ENCODE measurements around the gene OR3A2.
"Not testable (repeated sequence)": the region's sequence is repeated elsewhere in the genome, so short reads cannot be mapped to it uniquely, and the experiment has no call there.

The OR3A2 gene

GRCh38 chr17:3335876-3336275 lies 50.2 kb downstream of the OR3A2 start:
- no peak for DNase-seq (ENCODE audit: low read depth)
- H3K4me3 ChIP-seq (ENCODE audit: low read length) = no peak overlapping the region
- TF ChIP-seq CTCF (conservative IDR thresholded peaks at IDR 0.05; ENCODE audit: low read depth, low read length) = no peak

DNA sequence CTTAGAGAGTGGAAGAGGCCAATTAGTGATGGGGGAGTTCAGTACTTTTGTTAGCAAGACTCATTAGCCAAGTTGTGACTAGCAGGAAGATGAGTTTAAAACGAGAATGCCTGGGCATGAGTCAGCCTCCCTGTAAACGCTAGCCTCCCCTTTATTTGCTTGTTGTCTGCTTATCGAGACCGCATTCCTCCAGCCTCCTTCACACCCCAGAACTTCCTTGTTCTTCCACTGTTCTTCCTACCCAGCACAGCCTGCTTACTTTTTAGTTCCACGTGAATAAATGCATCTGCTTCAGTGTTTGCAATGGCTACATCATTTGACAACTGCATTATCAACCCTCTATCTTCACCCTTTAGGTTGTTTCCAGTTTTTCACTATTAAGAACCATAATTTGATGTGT lies 67.8 kb downstream of the OR3A2 start:
- H3K4me3 ChIP-seq (ENCODE audit: low read length) = no peak overlapping the region
- no peak for DNase-seq (ENCODE audit: low read depth)
- no peak for TF ChIP-seq CTCF (conservative IDR thresholded peaks at IDR 0.05; ENCODE audit: low read depth, low read length)

DNA sequence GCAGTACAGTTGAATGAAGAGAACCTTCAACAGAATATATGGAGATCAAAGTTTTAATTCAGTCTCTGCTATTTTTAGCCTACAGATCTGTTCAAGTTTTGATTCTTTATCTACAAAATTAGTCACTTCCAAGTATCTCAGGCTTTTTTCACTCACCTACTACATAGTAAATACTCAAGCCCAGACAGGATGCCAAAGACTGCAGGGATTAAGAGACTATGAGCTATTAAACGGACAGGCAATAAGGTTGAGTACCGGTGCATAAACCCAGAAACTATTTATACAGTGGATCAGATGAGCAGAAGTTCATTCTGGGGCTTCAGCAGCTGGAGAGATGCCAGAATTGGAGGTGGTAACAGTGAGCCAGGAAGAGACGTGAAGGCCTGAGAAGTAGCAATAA lies 69.3 kb downstream of the OR3A2 start:
- H3K4me3 ChIP-seq (ENCODE audit: low read length) = no peak overlapping the region
- DNase-seq (ENCODE audit: low read depth) = no peak
- no peak for TF ChIP-seq CTCF (conservative IDR thresholded peaks at IDR 0.05; ENCODE audit: low read depth, low read length)

DNA sequence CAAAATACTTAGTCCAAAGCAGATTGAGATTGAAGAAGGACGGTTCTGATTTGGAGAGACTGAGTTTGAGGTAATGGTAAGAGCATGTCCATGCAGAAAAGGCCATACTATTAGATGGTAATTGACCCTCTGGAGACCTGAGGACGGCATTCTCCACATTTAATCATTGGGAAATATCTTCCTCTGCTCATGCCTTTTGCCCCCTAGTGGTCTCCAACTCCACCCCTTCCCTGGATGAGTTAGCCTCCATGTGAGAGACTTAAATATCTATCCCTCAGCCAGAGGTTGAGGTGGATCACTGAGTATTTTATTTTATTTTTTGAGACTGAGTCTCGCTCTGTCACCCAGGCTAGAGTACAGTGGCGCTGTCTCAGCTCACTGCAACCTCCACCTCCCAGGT lies 77.5 kb downstream of the OR3A2 start:
- no peak overlapping the region for H3K4me3 ChIP-seq (ENCODE audit: low read length)
- no peak for DNase-seq (ENCODE audit: low read depth)
- TF ChIP-seq CTCF (conservative IDR thresholded peaks at IDR 0.05; ENCODE audit: low read depth, low read length) = no peak

DNA sequence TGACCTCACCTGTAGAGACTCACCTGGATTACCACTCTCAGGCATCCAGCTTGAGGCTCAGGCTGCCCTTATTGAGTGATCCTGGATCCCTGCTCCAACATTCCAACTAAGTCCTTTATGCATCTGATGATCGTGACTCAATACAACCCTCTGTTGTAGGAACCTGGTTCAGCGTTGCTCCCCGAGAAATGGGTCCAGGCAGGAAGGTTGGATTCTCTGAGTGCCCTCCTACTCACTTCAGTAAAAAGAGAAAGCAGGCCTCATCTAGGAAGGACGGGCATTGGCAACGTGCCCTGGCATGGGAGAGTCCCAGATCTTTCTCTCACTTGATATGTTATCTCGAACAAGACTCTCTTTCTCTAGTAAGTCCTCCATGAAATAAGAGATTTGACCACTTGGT lies 87.8 kb downstream of the OR3A2 start, which contains the start of gene OR3A1:
TSS of gene OR3A1 (minus strand) at position 101 of the 400 bp plus-strand sequence. CDS start 5,778 bp downstream, outside the sequence.
- no peak for TF ChIP-seq CTCF (conservative IDR thresholded peaks at IDR 0.05; ENCODE audit: low read depth, low read length)
- H3K4me3 ChIP-seq (ENCODE audit: low read length) = no peak within 1 kb of the TSS
- no peak for DNase-seq (ENCODE audit: low read depth)

GRCh38 chr17:3295632-3296031 lies 90.5 kb downstream of the OR3A2 start:
- TF ChIP-seq CTCF (conservative IDR thresholded peaks at IDR 0.05; ENCODE audit: low read depth, low read length) = no peak
- no peak overlapping the region for H3K4me3 ChIP-seq (ENCODE audit: low read length)
- no peak for DNase-seq (ENCODE audit: low read depth)

- H3K4me3 ChIP-seq (ENCODE audit: low read length); DNase-seq (ENCODE audit: low read depth): not testable (repeated sequence)
Observed at GRCh38 chr17:3293548-3293947, 92.6 kb downstream of the OR3A2 start.

GRCh38 chr17:3282901-3283300 lies 103.2 kb downstream of the OR3A2 start:
- H3K4me3 ChIP-seq (ENCODE audit: low read length) = no peak overlapping the region
- no peak for TF ChIP-seq CTCF (conservative IDR thresholded peaks at IDR 0.05; ENCODE audit: low read depth, low read length)
- no peak for DNase-seq (ENCODE audit: low read depth)

Measured in retinal pigment epithelial cell (primary cell).